ENCODE data around the gene SBNO1. TPM values are rescaled to one million over a fixed set of nuclear protein-coding genes. Genes with fewer than 3 reads are reported as not detected.

Gene SBNO1
- total RNA-seq, 2 experiments from 2014 or later, result 21.3 to 21.9 TPM

- no peak for DNase-seq
- Histone ChIP-seq H3K27me3 (ENCODE audit: control insufficient read depth in 1 of 2, insufficient read depth in 2 of 2, low read length in 2 of 2) (no peaks in the 10 kb centered on the region), H3K4me3 (ENCODE audit: low read length) (no peak overlapping the region), H3K4me1 (ENCODE audit: insufficient read depth, low read length) (peaks cover 35% of the 10 kb centered on the region), H3K9me3 (ENCODE audit: control insufficient read depth in 1 of 2, insufficient read depth in 1 of 2, low read length in 2 of 2) (no peaks in the 10 kb centered on the region), H3K27ac (ENCODE audit: low read depth in 1 of 2, low read length in 2 of 2) (no peak overlapping the region), H3K36me3 (ENCODE audit: insufficient read depth, low read length) (peaks cover 77% of the 10 kb centered on the region)
- CTCF ChIA-PET, result interaction anchor here (1.0 kb wide), 1 partner anchor 15 kb away, joined by 3 read pairs; no protein-coding TSS in a partner anchor
- Mint-ChIP-seq H3K36me3 (ENCODE audit: low read depth) (peaks cover 74% of the 10 kb centered on the region), H3K4me1 (ENCODE audit: low read depth) (peaks cover 22% of the 10 kb centered on the region), H3K4me3 (no peak overlapping the region), H3K27me3 (no peaks in the 10 kb centered on the region), H3K27ac (no peak overlapping the region), H3K9me3 (no peaks in the 10 kb centered on the region)
- ATAC-seq (ENCODE audit: poor library complexity), result no peak
- TF ChIP-seq CTCF (IDR thresholded peaks at IDR 0.05), result no peak
- intact Hi-C loops (cut with DNase I, micrococcal nuclease), result no loop called here
- POLR2A ChIA-PET, result no interaction called here
Measured at GRCh38 chr12:123395236-123395635, 30.6 kb upstream of the SBNO1 start.

DNA sequence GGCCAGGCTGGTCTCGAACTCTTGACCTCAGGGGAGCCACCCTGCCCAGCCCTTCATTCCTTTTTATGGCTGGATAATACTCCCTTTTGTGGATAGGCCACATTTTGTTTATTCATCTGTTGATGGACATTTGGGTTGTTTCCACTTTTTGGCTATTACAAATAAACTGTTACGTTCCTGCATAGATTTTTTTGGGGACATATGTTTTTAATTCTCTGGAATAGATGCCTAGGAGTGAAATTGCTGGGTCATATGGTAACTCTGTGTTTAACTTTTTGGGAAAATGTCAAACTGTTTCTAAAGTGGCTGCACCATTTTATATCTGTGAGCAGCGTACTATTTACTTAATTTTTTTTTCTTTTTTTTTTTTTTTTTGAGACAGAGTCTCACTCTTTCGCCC lies 29.1 kb upstream of the SBNO1 start:
- H3K27me3 Mint-ChIP-seq, result no peaks in the 10 kb centered on the region
- intact Hi-C loops (cut with DNase I, micrococcal nuclease), result loop anchor here in 1 of 2 experiments (5.0 kb wide), 2 partner anchors 39 to 64 kb away; partner anchors contain the start of gene SNRNP35
- Histone ChIP-seq H3K27ac (ENCODE audit: low read depth in 1 of 2, low read length in 2 of 2) (no peak overlapping the region), H3K9me3 (ENCODE audit: control insufficient read depth in 1 of 2, insufficient read depth in 1 of 2, low read length in 2 of 2) (no peaks in the 10 kb centered on the region), H3K4me1 (ENCODE audit: insufficient read depth, low read length) (peaks cover 38% of the 10 kb centered on the region), H3K27me3 (ENCODE audit: control insufficient read depth in 1 of 2, insufficient read depth in 2 of 2, low read length in 2 of 2) (no peaks in the 10 kb centered on the region), H3K36me3 (ENCODE audit: insufficient read depth, low read length) (peaks cover 68% of the 10 kb centered on the region), H3K4me3 (ENCODE audit: low read length) (no peak overlapping the region)
- ATAC-seq (ENCODE audit: poor library complexity) (no peak), DNase-seq (no peak)
- peaks cover 26% of the 10 kb centered on the region for H3K4me1 Mint-ChIP-seq (ENCODE audit: low read depth)
- ChIA-PET POLR2A (no interaction called here), CTCF (no interaction called here)
- H3K36me3 Mint-ChIP-seq (ENCODE audit: low read depth), result peaks cover 73% of the 10 kb centered on the region
- no peak overlapping the region for H3K4me3 Mint-ChIP-seq
- no peak overlapping the region for H3K27ac Mint-ChIP-seq
- no peaks in the 10 kb centered on the region for H3K9me3 Mint-ChIP-seq
- no peak for TF ChIP-seq CTCF (IDR thresholded peaks at IDR 0.05)

DNA sequence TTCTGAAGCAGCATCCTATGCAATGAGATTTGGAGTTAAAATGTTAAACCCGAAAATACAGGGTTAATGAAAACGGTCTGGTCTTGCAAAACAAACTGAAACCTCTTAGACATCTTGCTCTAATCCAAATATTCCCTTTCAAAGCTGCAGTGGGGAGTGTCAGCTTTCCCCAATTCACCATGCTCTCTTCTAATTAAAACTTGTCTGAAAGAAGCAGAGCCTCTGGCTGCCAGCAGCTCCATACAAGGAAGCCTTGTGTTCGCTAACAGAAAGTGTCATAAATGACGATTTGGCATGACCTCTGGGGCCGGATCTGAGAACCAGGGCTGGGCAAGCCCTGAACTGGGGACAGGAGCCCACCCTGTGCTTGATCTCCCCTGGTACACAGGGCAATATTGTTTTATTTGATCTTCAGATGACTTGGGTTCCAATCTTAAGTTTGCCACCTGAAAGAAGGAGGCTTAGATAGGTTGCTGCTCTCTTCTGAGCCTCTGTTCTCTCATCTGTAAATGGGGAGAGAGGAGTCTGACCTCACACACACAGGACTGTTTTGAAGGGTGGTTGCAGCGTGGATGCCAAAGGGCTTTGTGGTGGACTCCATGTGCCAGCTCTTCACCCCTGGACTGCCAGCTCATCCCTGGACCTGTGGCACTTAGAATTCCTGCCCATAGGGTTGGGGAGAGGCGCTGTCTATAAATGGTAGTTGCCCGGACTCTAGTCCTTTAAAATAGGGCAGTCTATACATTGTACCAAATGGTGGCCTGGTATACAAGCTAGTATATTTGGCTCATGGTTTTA lies 27.1 kb upstream of the SBNO1 start:
- peaks cover 63% of the 10 kb centered on the region for H3K36me3 Mint-ChIP-seq (ENCODE audit: low read depth)
- H3K27ac Mint-ChIP-seq, result peak overlapping the region; percentile 65

More for the DNA sequence above, 27.1 kb upstream of the SBNO1 start:
- ATAC-seq (ENCODE audit: poor library complexity) (no peak), DNase-seq (no peak)
- peaks cover 52% of the 10 kb centered on the region for H3K36me3 ChIP-seq (ENCODE audit: insufficient read depth, low read length)
- CTCF ChIA-PET, result interaction anchor here (0.5 to 3.7 kb wide), 2 partner anchors 26 to 31 kb away, joined by 3 to 13 read pairs; partner anchors contain the start of gene SBNO1
- Mint-ChIP-seq H3K27me3 (no peaks in the 10 kb centered on the region), H3K9me3 (no peaks in the 10 kb centered on the region), H3K4me3 (peak overlapping the region; percentile 90), H3K4me1 (ENCODE audit: low read depth) (peaks cover 42% of the 10 kb centered on the region)
- intact Hi-C loops (cut with DNase I, micrococcal nuclease), result loop anchor here in 1 of 2 experiments (5.0 kb wide), 2 partner anchors 41 to 66 kb away; partner anchors contain the start of gene SNRNP35
- POLR2A ChIA-PET, result interaction anchor here (0.6 to 1.3 kb wide), 2 partner anchors 26 to 321 kb away, joined by 3 to 4 read pairs; partner anchors contain the start of gene ATP6V0A2
- no peaks in the 10 kb centered on the region for H3K27me3 ChIP-seq (ENCODE audit: control insufficient read depth in 1 of 2, insufficient read depth in 2 of 2, low read length in 2 of 2)
- no peak for TF ChIP-seq CTCF (IDR thresholded peaks at IDR 0.05)
- H3K27ac ChIP-seq (ENCODE audit: low read depth in 1 of 2, low read length in 2 of 2), result no peak overlapping the region
- H3K4me1 ChIP-seq (ENCODE audit: insufficient read depth, low read length), result peaks cover 44% of the 10 kb centered on the region
- no peak overlapping the region for H3K4me3 ChIP-seq (ENCODE audit: low read length)
- no peaks in the 10 kb centered on the region for H3K9me3 ChIP-seq (ENCODE audit: control insufficient read depth in 1 of 2, insufficient read depth in 1 of 2, low read length in 2 of 2)
